NB4 (cell line): ENCODE results near the gene CHTOP.

Experiments used
- CTCF ChIP-seq: IDR thresholded peaks from one replicate; pipeline ENCODE4 v1.5.1; 2012; ENCODE audit warnings: low read depth, low read length
- POLR2A ChIP-seq: IDR thresholded peaks from 2 replicates; pipeline ENCODE4 v1.6.1; 2011; ENCODE audit warnings: mild to moderate bottlenecking; ENCODE audit not compliant: insufficient read length; ENCODE audit errors: extremely low read depth

GRCh38 chr1:153630384-153630783 lies 3.5 kb upstream of the CHTOP start:
- TF ChIP-seq CTCF (no peak), POLR2A (no peak)
